HTR-8/SVneo (cell line): Measurements from ENCODE around the gene SBK3.
"Not testable (repeated sequence)": the region's sequence is repeated elsewhere in the genome, so short reads cannot be mapped to it uniquely, and the experiment has no call there.

Source experiments
- DNase-seq: peaks from one replicate; pipeline ENCODE4 v3.0.0; 2011; ENCODE audit warnings: low spot score, mixed read lengths; ENCODE audit not compliant: insufficient read length
- FAIRE-seq: peaks from 2 replicates; lab custom pipeline; 2011; peaks lifted over from hg19 to GRCh38; lab: Jason Lieb, UNC

SBK3 gene

GRCh38 chr19:55578031-55578760, 32.9 kb upstream of the SBK3 start:
- FAIRE-seq (no peak), DNase-seq (no peak)

GRCh38 chr19:55576746-55577145, 31.4 kb upstream of the SBK3 start:
- FAIRE-seq, result no peak
- DNase-seq, result no peak

- not testable (repeated sequence) for DNase-seq, FAIRE-seq
Measured at GRCh38 chr19:55573929-55574328, 28.6 kb upstream of the SBK3 start.

- not testable (repeated sequence) for DNase-seq, FAIRE-seq
Measured at GRCh38 chr19:55569477-55569876, 24.1 kb upstream of the SBK3 start.

- peak; percentile 33 for FAIRE-seq
Measured at GRCh38 chr19:55567708-55568328, 22.5 kb upstream of the SBK3 start.

GRCh38 chr19:55566823-55567222, 21.5 kb upstream of the SBK3 start:
- FAIRE-seq, result peak; percentile 48
- DNase-seq, result no peak

More at GRCh38 chr19:55567708-55568328, 22.5 kb upstream of the SBK3 start:
- no peak for DNase-seq

- FAIRE-seq (no peak), DNase-seq (no peak)
Measured at GRCh38 chr19:55563261-55563690, 17.9 kb upstream of the SBK3 start.

- DNase-seq, result no peak
- FAIRE-seq, result no peak
Measured at GRCh38 chr19:55559684-55560083, 14.3 kb upstream of the SBK3 start.

- FAIRE-seq, result no peak
- DNase-seq, result no peak
Measured at GRCh38 chr19:55554741-55555152, 9.4 kb upstream of the SBK3 start.

- FAIRE-seq (no peak), DNase-seq (no peak)
Measured at GRCh38 chr19:55554302-55554701, 9.0 kb upstream of the SBK3 start.

- FAIRE-seq (no peak), DNase-seq (no peak)
Measured at GRCh38 chr19:55553217-55554182, 8.2 kb upstream of the SBK3 start.

- peak; percentile 53 for DNase-seq
- no peak for FAIRE-seq
Measured at GRCh38 chr19:55552620-55553019, 7.3 kb upstream of the SBK3 start.

GRCh38 chr19:55552206-55552605, 6.9 kb upstream of the SBK3 start:
- FAIRE-seq (no peak), DNase-seq (no peak)

GRCh38 chr19:55550321-55550650, 4.9 kb upstream of the SBK3 start:
- DNase-seq (no peak), FAIRE-seq (no peak)

- DNase-seq, result peak; percentile 63
- peak; percentile 65 for FAIRE-seq
Measured at GRCh38 chr19:55549500-55550320, 4.4 kb upstream of the SBK3 start.

- FAIRE-seq, result peak; percentile 51
- DNase-seq, result no peak
Measured at GRCh38 chr19:55546822-55547614, 1.7 kb upstream of the SBK3 start.

GRCh38 chr19:55546011-55546410, 668 bp upstream of the SBK3 start:
- DNase-seq, result no peak
- FAIRE-seq, result no peak

- DNase-seq (no peak), FAIRE-seq (no peak)
Measured at GRCh38 chr19:55544776-55545439, 435 bp downstream of the SBK3 start.

- DNase-seq (no peak), FAIRE-seq (no peak)
Measured at GRCh38 chr19:55544014-55544413, 1.3 kb downstream of the SBK3 start.
